OCI-LY1 (cell line): ENCODE measurements around the gene CDAN1.

Experiments
- H2AFZ ChIP-seq: fragments of 200-600 bp; sonication (generic), shearing (Covaris generic); 2 replicates; pipeline ENCODE4 v1.6.0; 2014; ENCODE audit warnings: antibody characterized with exemption, mild to moderate bottlenecking, low read length
- H3F3A ChIP-seq: fragments of 200-600 bp; sonication (generic), shearing (Covaris generic); 2 replicates; pipeline ENCODE4 v1.6.0; 2014; ENCODE audit warnings: mild to moderate bottlenecking, antibody characterized with exemption, low read length, moderate library complexity; ENCODE audit not compliant: insufficient read depth
- H3K27ac ChIP-seq: fragments of 200-600 bp; sonication (generic); 2 replicates; pipeline ENCODE4 v1.5.1; 2014; ENCODE audit warnings: low read length, mixed run types, mild to moderate bottlenecking, low read depth; ENCODE audit not compliant: poor library complexity, severe bottlenecking
- H3K27me3 ChIP-seq: fragments of 200-600 bp; sonication (generic); 2 replicates; pipeline ENCODE4 v1.6.0; 2014; ENCODE audit warnings: antibody characterized with exemption, mild to moderate bottlenecking, low read length, moderate library complexity; ENCODE audit not compliant: insufficient read depth
- H3K36me3 ChIP-seq: fragments of 200-600 bp; sonication (generic); 2 replicates; pipeline ENCODE4 v1.6.1; 2014; ENCODE audit warnings: mild to moderate bottlenecking, antibody characterized with exemption, low read length, moderate library complexity, mixed read lengths; ENCODE audit not compliant: insufficient read depth
- H3K4me1 ChIP-seq: fragments of 200-600 bp; sonication (generic); 2 replicates; pipeline ENCODE4 v1.5.1; 2014; ENCODE audit warnings: mild to moderate bottlenecking, low read length, moderate library complexity; ENCODE audit not compliant: insufficient read depth, severe bottlenecking
- H3K4me2 ChIP-seq: fragments of 200-600 bp; sonication (generic), shearing (Covaris generic); 2 replicates; pipeline ENCODE4 v1.6.1; 2014; ENCODE audit warnings: low read length
- H3K4me3 ChIP-seq: fragments of 200-600 bp; sonication (generic); 2 replicates; pipeline ENCODE4 v1.5.1; 2014; ENCODE audit warnings: low read length, low read depth, mild to moderate bottlenecking, mixed read lengths; ENCODE audit not compliant: poor library complexity, severe bottlenecking
- H3K79me2 ChIP-seq: fragments of 200-600 bp; shearing (Covaris generic); 2 replicates; pipeline ENCODE4 v1.6.1; 2016; ENCODE audit warnings: mixed run types, low read length, mixed read lengths; ENCODE audit not compliant: insufficient read depth
- H3K9ac ChIP-seq: fragments of 200-600 bp; sonication (generic), shearing (Covaris generic); 2 replicates; pipeline ENCODE4 v1.6.1; 2014; ENCODE audit warnings: mild to moderate bottlenecking, low read length, mixed read lengths
- H3K9me2 ChIP-seq: fragments of 200-600 bp; sonication (generic), shearing (Covaris generic); 2 replicates; pipeline ENCODE4 v1.6.1; 2014; ENCODE audit warnings: low read depth, mild to moderate bottlenecking, low read length, mixed read lengths
- H3K9me3 ChIP-seq: fragments of 200-600 bp; shearing (Covaris generic); 2 replicates; pipeline ENCODE4 v1.6.1; 2014; ENCODE audit warnings: low read length, mixed read lengths
- H4K20me1 ChIP-seq: fragments of 200-600 bp; sonication (generic), shearing (Covaris generic); 2 replicates; pipeline ENCODE4 v1.6.0; 2016; ENCODE audit warnings: mild to moderate bottlenecking, low read length; ENCODE audit not compliant: insufficient read depth
- CTCF ChIP-seq: fragments of 200-600 bp; sonication (generic), shearing (Covaris generic); IDR thresholded peaks from 2 replicates; pipeline ENCODE4 v1.5.1; 2017; ENCODE audit warnings: mild to moderate bottlenecking, antibody characterized with exemption, low read length, moderate library complexity, mixed read lengths
- EZH2 ChIP-seq: fragments of 200-600 bp; sonication (generic), shearing (Covaris generic); IDR thresholded peaks from 2 replicates; pipeline ENCODE4 v1.8.0; 2017; ENCODE audit warnings: borderline replicate concordance, mixed run types, mild to moderate bottlenecking, antibody characterized with exemption, low read length, moderate library complexity, mixed read lengths

Gene CDAN1

GRCh38 chr15:42744195-42744594 lies 7.3 kb upstream of the CDAN1 start:
- Histone ChIP-seq H3F3A (no peaks in the 10 kb centered on the region), H3K4me2 (no peak overlapping the region), H2AFZ (no peak overlapping the region), H3K9ac (no peak overlapping the region), H3K27me3 (no peaks in the 10 kb centered on the region), H3K4me1 (no peaks in the 10 kb centered on the region), H3K79me2 (no peaks in the 10 kb centered on the region), H3K4me3 (no peak overlapping the region), H4K20me1 (no peaks in the 10 kb centered on the region), H3K36me3 (peaks cover 4% of the 10 kb centered on the region; the same call in 1 of the 2 replicates), H3K9me3 (no peaks in the 10 kb centered on the region), H3K27ac (no peak overlapping the region), H3K9me2 (no peaks in the 10 kb centered on the region)
- TF ChIP-seq EZH2, result no peak
- no peak for TF ChIP-seq CTCF

GRCh38 chr15:42742149-42742548 lies 5.2 kb upstream of the CDAN1 start:
- no peak overlapping the region for H3K4me2 ChIP-seq
- H3F3A ChIP-seq, result no peaks in the 10 kb centered on the region
- no peak overlapping the region for H3K27ac ChIP-seq
- H3K4me3 ChIP-seq, result no peak overlapping the region
- H3K4me1 ChIP-seq, result peaks cover 6% of the 10 kb centered on the region
- peaks cover 4% of the 10 kb centered on the region; the same call in 1 of the 2 replicates for H3K36me3 ChIP-seq
- no peaks in the 10 kb centered on the region for H3K9me3 ChIP-seq
- no peaks in the 10 kb centered on the region for H4K20me1 ChIP-seq
- H3K27me3 ChIP-seq, result no peaks in the 10 kb centered on the region
- no peaks in the 10 kb centered on the region for H3K9me2 ChIP-seq
- H3K9ac ChIP-seq, result no peak overlapping the region
- H3K79me2 ChIP-seq, result no peaks in the 10 kb centered on the region
- no peak overlapping the region for H2AFZ ChIP-seq
- TF ChIP-seq EZH2 (no peak), CTCF (no peak)

- H3K4me2 ChIP-seq, result no peak overlapping the region
- H3K79me2 ChIP-seq, result no peaks in the 10 kb centered on the region
- H3F3A ChIP-seq, result no peaks in the 10 kb centered on the region
- no peaks in the 10 kb centered on the region for H4K20me1 ChIP-seq
- H3K9me3 ChIP-seq, result no peaks in the 10 kb centered on the region
- no peak overlapping the region for H3K4me3 ChIP-seq
- H3K27me3 ChIP-seq, result no peaks in the 10 kb centered on the region
- no peak overlapping the region for H3K27ac ChIP-seq
- no peak for TF ChIP-seq EZH2
- no peak for TF ChIP-seq CTCF
- no peak overlapping the region for H2AFZ ChIP-seq
- H3K4me1 ChIP-seq, result peaks cover 6% of the 10 kb centered on the region
- no peak overlapping the region for H3K9ac ChIP-seq
- H3K9me2 ChIP-seq, result no peaks in the 10 kb centered on the region
- peaks cover 4% of the 10 kb centered on the region; the same call in 1 of the 2 replicates for H3K36me3 ChIP-seq
These were observed 4.8 kb upstream of the CDAN1 start for GRCh38 chr15:42741710-42742109.
